Ectodermal cell (in vitro differentiated cells): ENCODE measurements around the gene TAPBP. TPM values are rescaled to one million over a fixed set of nuclear protein-coding genes. Genes with fewer than 3 reads are reported as not detected.
"Not testable (repeated sequence)": the region's sequence is repeated elsewhere in the genome, so short reads cannot be mapped to it uniquely, and the experiment has no call there.

ENCODE experiments used
- H3K27ac ChIP-seq: 2 replicates; pipeline ENCODE4 v1.7.0; 2013; ENCODE audit warnings: mild to moderate bottlenecking, low read depth, low read length; ENCODE audit not compliant: insufficient read depth, poor library complexity, severe bottlenecking
- H3K27me3 ChIP-seq: 2 replicates; pipeline ENCODE4 v1.7.0; 2013; ENCODE audit warnings: mild to moderate bottlenecking, low read length; ENCODE audit not compliant: insufficient read depth, control insufficient read depth, poor library complexity, severe bottlenecking
- H3K36me3 ChIP-seq: one replicate; pipeline ENCODE4 v1.7.0; 2013; ENCODE audit warnings: low read length; ENCODE audit not compliant: control insufficient read depth, insufficient read depth
- H3K4me1 ChIP-seq: one replicate; pipeline ENCODE4 v1.7.0; 2013; ENCODE audit warnings: low read length; ENCODE audit not compliant: control insufficient read depth, insufficient read depth
- H3K4me3 ChIP-seq: 2 replicates; pipeline ENCODE4 v1.7.0; 2013; ENCODE audit warnings: low read depth, low read length, control low read depth; ENCODE audit not compliant: insufficient read depth
- H3K9me3 ChIP-seq: 2 replicates; pipeline ENCODE4 v1.7.0; 2013; ENCODE audit warnings: mild to moderate bottlenecking, low read length, moderate library complexity; ENCODE audit not compliant: control insufficient read depth
- WGBS, 2 experiments: methylation state at CpG; one replicate each; pipeline ENCODE4 v1.1.7; 2013; ENCODE audit warnings: missing lambda C conversion rate in 2 of 2; 5-methylcytosine and 5-hydroxymethylcytosine counted together
- polyA plus RNA-seq, 4 experiments: library from polyadenylated mRNA; stranded (reverse); fragments of 50-300 nt; gene quantifications; one replicate each; pipeline ENCODE4 v1.2.3, GENCODE V29; 2013

Gene TAPBP
- polyA plus RNA-seq (2013, experiment 1 of 4): 20.4 TPM
- polyA plus RNA-seq (2013, experiment 2 of 4): 21.0 TPM
- polyA plus RNA-seq (2013, experiment 3 of 4): 15.2 TPM
- 15.8 TPM for polyA plus RNA-seq (2013, experiment 4 of 4)

GRCh38 chr6:33313709-33314514 is at the start of gene TAPBP:
Gene TAPBP (minus strand): TSS chr6:33314078. CDS start chr6:33314041, 37 bp downstream.
- no peak within 1 kb of the TSS for H3K27ac ChIP-seq
- no peaks in the 10 kb centered on the region for H3K9me3 ChIP-seq
- peak within 1 kb of the TSS; percentile 66 for H3K4me3 ChIP-seq
- H3K27me3 ChIP-seq: peaks cover 17% of the 10 kb centered on the region
- WGBS, 2 experiments: 1 to 2% methylated on average over 43 to 47 of the region's 47 CpGs
- H3K4me1 ChIP-seq: peaks cover 20% of the 10 kb centered on the region
- peaks cover 3% of the 10 kb centered on the region for H3K36me3 ChIP-seq

DNA sequence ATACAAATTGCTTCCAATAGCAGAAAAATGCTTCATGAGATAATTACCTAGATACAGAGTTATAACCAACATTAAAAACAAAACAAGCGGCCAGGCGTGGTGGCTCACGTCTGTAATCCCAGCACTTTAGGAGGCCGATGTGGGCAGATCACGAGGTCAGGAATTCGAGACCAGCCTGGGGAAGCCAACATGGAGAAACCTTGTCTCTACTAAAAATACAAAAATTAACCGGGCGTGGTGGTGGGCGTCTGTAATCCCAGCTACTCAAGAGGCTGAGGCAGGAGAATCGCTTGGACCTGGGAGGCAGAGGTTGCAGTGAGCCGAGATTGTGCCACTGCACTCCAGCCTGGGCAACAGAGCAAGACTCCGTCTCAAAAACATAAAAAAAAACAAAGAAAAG is 49.6 kb upstream of the TAPBP start:
- H3K4me3 ChIP-seq, H3K27ac ChIP-seq, H3K27me3 ChIP-seq, H3K36me3 ChIP-seq, H3K9me3 ChIP-seq: not testable (repeated sequence)
- 92 to 93% methylated on average over 12 of the region's 12 CpGs for WGBS, 2 experiments
- H3K4me1 ChIP-seq: peaks cover 12% of the 10 kb centered on the region

- H3K36me3 ChIP-seq: no peaks in the 10 kb centered on the region
- no peaks in the 10 kb centered on the region for H3K9me3 ChIP-seq
- H3K4me1 ChIP-seq: peaks cover 4% of the 10 kb centered on the region
- no peak overlapping the region for H3K27ac ChIP-seq
- no peak overlapping the region for H3K4me3 ChIP-seq
- no peaks in the 10 kb centered on the region for H3K27me3 ChIP-seq
Measured at GRCh38 chr6:33359331-33359730, 45.5 kb upstream of the TAPBP start.

- H3K27ac ChIP-seq, H3K4me3 ChIP-seq: not testable (repeated sequence)
- 79 to 83% methylated on average over 10 to 11 of the region's 13 CpGs for WGBS, 2 experiments
Measured at GRCh38 chr6:33357160-33357871, 43.4 kb upstream of the TAPBP start.

GRCh38 chr6:33356295-33356694 is 42.4 kb upstream of the TAPBP start:
- 87 to 88% methylated on average over 3 of the region's 3 CpGs for WGBS, 2 experiments
- no peak overlapping the region for H3K27ac ChIP-seq
- no peaks in the 10 kb centered on the region for H3K4me1 ChIP-seq
- H3K27me3 ChIP-seq: no peaks in the 10 kb centered on the region
- no peaks in the 10 kb centered on the region for H3K36me3 ChIP-seq
- no peak overlapping the region for H3K4me3 ChIP-seq
- H3K9me3 ChIP-seq: no peaks in the 10 kb centered on the region

More at GRCh38 chr6:33357160-33357871, 43.4 kb upstream of the TAPBP start:
- H3K9me3 ChIP-seq, H3K27me3 ChIP-seq, H3K4me1 ChIP-seq, H3K36me3 ChIP-seq: not testable (repeated sequence)

- not testable (repeated sequence) for H3K27me3 ChIP-seq, H3K36me3 ChIP-seq, H3K27ac ChIP-seq, H3K9me3 ChIP-seq, H3K4me1 ChIP-seq, H3K4me3 ChIP-seq
- WGBS, 2 experiments: 89 to 93% methylated on average over 6 of the region's 6 CpGs
Measured at GRCh38 chr6:33355860-33356259, 42.0 kb upstream of the TAPBP start.

DNA sequence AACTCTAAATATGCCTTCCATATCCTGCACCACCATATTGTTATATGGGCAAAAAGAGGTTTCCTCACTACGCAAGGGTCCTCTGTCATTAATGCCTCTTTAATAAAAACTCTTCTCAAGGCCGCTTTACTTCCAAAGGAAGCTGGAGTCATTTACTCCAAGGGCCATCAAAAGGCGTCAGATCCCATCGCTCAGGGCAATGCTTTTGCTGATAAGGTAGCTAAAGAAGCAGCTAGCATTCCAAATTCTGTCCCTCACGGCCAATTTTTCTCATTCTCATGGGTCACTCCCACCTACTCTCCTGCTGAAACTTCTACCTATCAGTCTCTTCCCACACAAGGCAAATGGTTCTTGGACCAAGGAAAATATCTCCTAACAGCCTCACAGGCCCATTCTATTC is 33.9 kb upstream of the TAPBP start:
- WGBS, 2 experiments: 92% methylated on average over 5 of the region's 5 CpGs
- Histone ChIP-seq H3K4me1 (no peaks in the 10 kb centered on the region), H3K4me3 (no peak overlapping the region), H3K27ac (no peak overlapping the region), H3K9me3 (no peaks in the 10 kb centered on the region), H3K27me3 (no peaks in the 10 kb centered on the region), H3K36me3 (no peaks in the 10 kb centered on the region)

DNA sequence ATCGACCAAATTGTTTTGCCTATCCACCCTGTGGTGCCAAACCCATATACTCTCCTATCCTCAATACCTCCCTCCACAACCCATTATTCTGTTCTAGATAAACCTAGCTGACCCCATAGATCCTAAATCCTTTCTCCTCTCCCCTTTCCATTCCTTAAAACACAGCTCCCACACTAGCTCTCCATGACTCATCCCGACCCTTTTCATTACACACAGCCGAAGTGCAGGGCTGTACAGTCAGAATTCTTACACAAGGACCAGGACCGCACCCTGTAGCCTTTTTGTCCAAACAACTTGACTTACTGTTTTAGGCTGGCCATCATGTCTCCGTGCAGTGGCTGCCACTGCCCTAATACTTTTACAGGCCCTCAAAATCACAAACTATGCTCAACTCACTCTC is 33.1 kb upstream of the TAPBP start:
- H3K27me3 ChIP-seq, H3K9me3 ChIP-seq, H3K4me1 ChIP-seq, H3K36me3 ChIP-seq, H3K4me3 ChIP-seq, H3K27ac ChIP-seq: not testable (repeated sequence)
- WGBS, 2 experiments: 93 to 94% methylated on average over 5 of the region's 5 CpGs

DNA sequence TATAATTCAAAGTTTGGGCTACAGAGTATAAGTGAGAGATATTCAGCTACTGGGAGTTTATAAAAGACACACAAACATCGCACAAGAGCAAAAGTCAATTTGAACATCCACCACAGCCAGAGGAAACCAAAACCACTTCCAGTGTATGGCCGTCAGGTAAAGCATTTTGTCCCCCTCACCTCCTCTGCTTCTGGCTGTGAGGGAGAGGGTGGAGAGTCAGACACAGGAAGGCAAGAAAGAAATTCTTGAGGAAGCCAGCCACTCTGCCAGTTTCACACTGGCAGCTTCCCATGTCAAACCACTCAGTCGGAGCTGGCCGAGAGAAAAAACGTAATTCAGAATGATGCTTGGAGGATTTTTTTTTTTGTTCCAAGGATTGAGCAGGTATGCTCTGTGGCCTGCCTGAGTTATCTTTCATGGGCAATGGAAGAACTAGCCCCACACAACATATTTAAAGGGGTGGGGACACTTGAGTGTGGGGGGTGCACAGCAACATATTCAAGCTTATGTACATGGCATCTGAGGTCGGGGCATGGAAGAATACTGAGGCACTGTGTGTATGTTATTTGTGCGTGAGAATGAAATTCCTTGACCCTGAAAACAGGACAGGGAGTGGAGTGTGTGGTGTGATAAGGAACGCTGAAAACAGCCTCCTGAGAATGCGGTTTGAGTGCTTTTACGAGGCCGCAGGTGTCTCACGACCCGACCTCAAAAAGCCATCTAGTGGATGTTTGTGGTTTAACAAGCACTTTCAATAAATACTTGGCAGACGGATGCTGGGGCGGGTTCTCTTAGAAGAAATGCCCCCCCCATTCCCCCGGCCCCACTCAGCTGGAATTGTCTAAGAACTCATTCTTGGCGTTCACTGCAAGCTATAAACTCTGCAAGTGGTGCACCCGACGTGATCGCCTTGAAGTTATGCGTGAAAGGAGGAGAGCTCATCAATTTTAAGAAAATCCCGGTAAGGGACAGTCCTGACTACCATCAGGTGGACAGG is 31.1 kb upstream of the TAPBP start:
- Histone ChIP-seq H3K4me1 (no peaks in the 10 kb centered on the region), H3K36me3 (no peaks in the 10 kb centered on the region), H3K27ac (no peak overlapping the region), H3K9me3 (no peaks in the 10 kb centered on the region), H3K4me3 (no peak overlapping the region), H3K27me3 (no peaks in the 10 kb centered on the region)
- 32 to 33% methylated on average over 22 of the region's 22 CpGs for WGBS, 2 experiments
